GM12878 (cell line): ENCODE data around the gene VSTM4. TPM values are rescaled to one million over a fixed set of nuclear protein-coding genes. Genes with fewer than 3 reads are reported as not detected.

Source experiments
- BCL11A ChIP-seq: IDR thresholded peaks from 2 replicates; pipeline ENCODE4 v1.6.1; 2011; ENCODE audit warnings: low read depth, low read length
- GATAD2B ChIP-seq: fragments of 450-650 bp; conservative IDR thresholded peaks from 2 replicates; pipeline ENCODE4 v1.6.1; 2017; ENCODE audit warnings: low read depth, mild to moderate bottlenecking, moderate library complexity
- IKZF2 ChIP-seq, 2 experiments: fragments of 450-650 bp; IDR thresholded peaks; 2 replicates each; pipeline ENCODE4 v1.6.1; 2017; ENCODE audit warnings: mild to moderate bottlenecking in 2 of 2, moderate library complexity in 2 of 2
- JUND ChIP-seq: IDR thresholded peaks from 2 replicates; pipeline ENCODE4 v1.6.1; 2012; ENCODE audit warnings: low read depth, mild to moderate bottlenecking, low read length, improper control_type of control experiment, moderate library complexity
- MEF2A ChIP-seq: IDR thresholded peaks from 2 replicates; pipeline ENCODE4 v1.6.1; 2011; ENCODE audit warnings: low read depth, mild to moderate bottlenecking, low read length, moderate library complexity; ENCODE audit not compliant: insufficient read depth
- NBN ChIP-seq: fragments of 450-650 bp; IDR thresholded peaks from 2 replicates; pipeline ENCODE4 v1.6.1; 2016
- NR2C1 ChIP-seq: fragments of 450-650 bp; IDR thresholded peaks from 2 replicates; pipeline ENCODE4 v1.6.1; 2017; ENCODE audit warnings: antibody characterized with exemption, mild to moderate bottlenecking, moderate library complexity
- NR2F1 ChIP-seq: fragments of 450-650 bp; conservative IDR thresholded peaks from 2 replicates; pipeline ENCODE4 v1.6.1; 2017; ENCODE audit warnings: mild to moderate bottlenecking
- SKIL ChIP-seq: fragments of 450-650 bp; IDR thresholded peaks from 2 replicates; pipeline ENCODE4 v1.6.1; 2017; ENCODE audit warnings: mild to moderate bottlenecking, low read depth, inconsistent platforms; ENCODE audit not compliant: poor library complexity, severe bottlenecking
- STAT3 ChIP-seq: IDR thresholded peaks from 2 replicates; pipeline ENCODE4 v1.6.1; 2011; ENCODE audit warnings: low read depth, low read length, improper control_type of control experiment
- TBL1XR1 ChIP-seq: IDR thresholded peaks from 2 replicates; pipeline ENCODE4 v1.6.1; 2012; ENCODE audit warnings: low read depth, low read length, improper control_type of control experiment
- TCF7 ChIP-seq: IDR thresholded peaks from 2 replicates; pipeline ENCODE4 v1.6.1; 2014; ENCODE audit warnings: antibody characterized with exemption, borderline replicate concordance
- ZBED1 ChIP-seq: IDR thresholded peaks from 2 replicates; pipeline ENCODE4 v1.6.1; 2016; ENCODE audit warnings: borderline replicate concordance
- polyA plus RNA-seq, 11 experiments: library from polyadenylated mRNA; depleted of rRNA in 4 of 11; unstranded in 6 of 11; stranded (reverse) in 5 of 11; fragments of >200 nt; fragmentation: Nextera tagmentation in 4 of 11; fragmentation: Illumina TruSeq in 1 of 11; extraction: Ambion mirVana in 4 of 11; extraction: Trizol in 1 of 11; gene quantifications; 1 replicate in 1 of 11; 2 replicates in 10 of 11; pipeline versions ENCODE4 v1.2.1 to v1.2.3, GENCODE V29; 2011 to 2016; ENCODE audit warnings: inconsistent platforms in 2 of 11, missing spikeins in 2 of 11, low read depth in 1 of 11
- total RNA-seq, 4 experiments: library from RNA; depleted of rRNA in 3 of 4; stranded (reverse); fragments of >200 nt in 3 of 4; fragmentation: Illumina TruSeq in 1 of 4; extraction: Trizol in 1 of 4; gene quantifications; 2 replicates each; pipeline versions ENCODE4 v1.2.1 to v1.2.3, GENCODE V29; 2013 to 2021

Gene VSTM4
- total and polyA plus RNA-seq, 10 of the 15 experiments (the other 5 are each of a cell fraction or from before 2014, with no cell fraction given): 0.01 to 0.14 (median 0.02) TPM; not detected in 7

- TF ChIP-seq SKIL: peak; percentile 83
- peak; percentile 83 for TF ChIP-seq TBL1XR1
- peak; percentile 86 for TF ChIP-seq MEF2A
- peak; percentile 84 for TF ChIP-seq JUND
- TF ChIP-seq NR2F1: peak; percentile 99
- peak; percentile 76; the same call in 1 of the 2 replicates for TF ChIP-seq BCL11A
- peak; percentile 54; the same call in 1 of the 2 replicates for TF ChIP-seq ZBED1
- peak; percentile 95 to 97 for TF ChIP-seq IKZF2 (IDR thresholded peaks at IDR 0.05)
- peak; percentile 76 for TF ChIP-seq GATAD2B
- TF ChIP-seq NBN: peak; percentile 82
- TF ChIP-seq NR2C1: peak; percentile 12; the same call in 1 of the 2 replicates
- TF ChIP-seq STAT3: no peak
- TF ChIP-seq TCF7: 0 out of 2 replicates have a peak, but pooled peaks have one; percentile 28
Measured at GRCh38 chr10:49053053-49053997, 62.0 kb downstream of the VSTM4 start (continued).
